HG03045 (cell line): ENCODE data around the gene CCNY.

Source experiments
- ATAC-seq: cut with Tn5 transposase; IDR thresholded peaks from one replicate; pipeline ENCODE4 v1.9.1; 2021; ENCODE audit warnings: mild to moderate bottlenecking, moderate library complexity; ENCODE audit not compliant: unreplicated experiment

The CCNY gene

GRCh38 chr10:35546824-35547225 lies 210.5 kb downstream of the CCNY start:
- ATAC-seq, result no peak

- no peak for ATAC-seq
Observed at GRCh38 chr10:35552650-35553342, 216.5 kb downstream of the CCNY start.

DNA sequence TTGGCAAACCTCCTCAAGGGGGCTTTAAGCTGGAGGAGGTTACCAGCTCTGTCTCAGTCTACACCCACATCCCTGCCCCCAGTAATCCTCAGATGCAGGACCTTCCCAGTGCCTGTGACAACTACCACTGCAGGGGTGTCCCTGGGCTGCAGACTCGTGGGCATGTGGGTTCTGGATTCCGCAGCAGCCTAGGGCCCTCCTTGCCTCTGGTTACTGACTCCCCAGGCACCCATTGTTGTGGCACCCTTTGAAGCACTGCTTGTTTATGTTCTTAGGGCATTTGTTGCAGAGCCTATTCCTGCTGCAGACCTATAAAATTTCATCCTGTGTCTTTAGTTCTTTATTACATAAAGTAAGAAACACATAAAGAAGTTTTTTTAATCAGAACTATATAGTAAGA lies 217.7 kb downstream of the CCNY start:
- no peak for ATAC-seq

DNA sequence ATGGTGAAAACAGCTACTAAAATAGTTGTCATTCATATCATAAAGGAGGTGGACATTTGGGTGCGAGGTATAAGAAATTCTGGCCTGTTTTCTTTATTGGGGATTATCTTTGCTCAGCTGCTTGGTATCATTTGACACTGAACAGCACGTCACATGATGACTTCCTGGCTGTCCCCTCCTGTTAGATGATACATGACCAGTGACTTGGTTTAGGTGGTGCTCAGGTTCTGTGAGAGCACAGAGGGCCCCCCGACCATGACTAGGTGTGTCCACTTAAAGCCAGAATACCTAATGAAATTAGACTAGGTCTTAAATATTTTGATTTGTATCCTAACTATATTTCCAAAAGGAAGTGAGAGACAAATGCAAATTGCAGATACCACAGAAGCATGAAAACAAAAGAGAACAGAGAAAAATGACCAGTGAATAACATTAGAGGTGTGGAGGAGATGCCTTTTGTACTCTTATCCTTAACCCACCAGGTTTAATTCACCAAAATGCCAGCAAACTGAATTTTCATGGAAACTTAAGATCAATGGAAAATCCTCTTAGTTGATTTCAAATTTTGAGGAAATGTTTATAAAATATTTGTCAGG lies 218.2 kb downstream of the CCNY start:
- no peak for ATAC-seq

GRCh38 chr10:35555962-35556930 lies 219.9 kb downstream of the CCNY start:
- no peak for ATAC-seq

DNA sequence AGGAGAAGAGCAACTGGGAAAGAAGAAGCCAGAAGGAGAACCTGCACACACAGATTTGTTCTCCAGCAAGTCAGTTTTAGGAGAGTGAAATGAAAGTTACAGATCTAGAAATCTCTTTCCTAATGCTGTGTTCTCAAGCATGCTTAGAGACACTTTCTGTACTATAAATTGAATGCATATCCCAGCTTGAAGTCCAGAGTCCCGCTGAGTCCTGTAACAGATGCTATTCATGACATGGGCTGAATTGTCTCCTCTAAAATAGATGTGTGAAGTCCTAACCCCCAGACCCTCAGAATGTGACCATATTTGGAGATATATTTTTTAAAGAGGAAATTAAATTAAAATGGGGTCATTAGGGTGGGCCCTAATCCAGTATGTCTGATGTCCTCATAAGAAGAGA lies 222.0 kb downstream of the CCNY start:
- ATAC-seq, result no peak

DNA sequence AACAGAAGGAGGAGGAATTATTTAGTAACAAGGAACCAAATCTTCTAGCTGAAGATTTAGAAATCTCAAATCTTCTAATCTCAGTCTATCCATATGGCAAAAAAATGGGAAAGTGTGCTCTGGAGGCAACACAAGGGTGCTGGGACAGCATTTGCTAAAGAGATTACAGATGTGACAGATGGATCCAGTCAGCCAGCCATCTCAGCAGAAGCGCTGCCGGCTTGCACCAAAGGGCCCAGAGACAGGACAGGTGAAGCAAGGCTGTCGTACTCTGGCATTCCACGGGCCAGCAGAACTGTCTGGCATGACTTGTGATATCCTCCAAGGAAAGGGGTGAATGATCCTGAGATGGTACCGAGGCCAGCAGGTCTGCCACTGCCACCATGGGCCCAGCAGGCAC lies 223.1 kb downstream of the CCNY start:
- no peak for ATAC-seq

GRCh38 chr10:35561715-35562114 lies 225.4 kb downstream of the CCNY start:
- ATAC-seq, result no peak

- ATAC-seq, result no peak
Observed at GRCh38 chr10:35562427-35562826, 226.1 kb downstream of the CCNY start.

DNA sequence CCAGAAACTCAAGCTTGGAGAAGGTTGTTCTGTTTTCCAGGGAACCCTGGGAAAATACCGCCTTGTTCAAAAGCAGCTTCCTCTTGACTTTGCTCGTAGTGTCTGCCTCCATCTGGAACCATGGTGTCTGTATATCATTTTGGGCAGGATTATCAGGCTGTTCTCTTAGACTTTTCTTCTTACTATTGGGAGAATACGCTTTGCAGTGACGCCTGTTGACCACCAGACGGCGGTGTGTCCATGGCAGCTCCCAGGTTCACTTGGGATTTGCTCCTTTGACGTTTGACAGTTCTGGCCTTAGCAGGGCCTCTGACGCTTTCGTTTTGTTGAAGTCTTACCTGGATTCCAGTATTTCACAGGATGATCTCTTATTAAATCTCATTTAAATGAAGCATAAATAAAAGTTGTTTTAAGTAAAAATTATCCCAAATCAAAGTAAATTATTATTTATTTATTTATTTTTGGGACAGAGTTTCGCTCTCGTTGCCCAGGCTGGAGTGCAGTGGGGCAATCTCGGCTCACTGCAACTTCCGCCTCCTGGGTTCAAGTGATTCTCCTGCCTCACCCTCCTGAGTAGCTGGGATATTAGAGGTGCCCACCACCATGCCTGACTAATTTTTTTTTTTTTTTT lies 227.1 kb downstream of the CCNY start:
- no peak for ATAC-seq

GRCh38 chr10:35564341-35564968 lies 228.1 kb downstream of the CCNY start:
- ATAC-seq, result no peak

DNA sequence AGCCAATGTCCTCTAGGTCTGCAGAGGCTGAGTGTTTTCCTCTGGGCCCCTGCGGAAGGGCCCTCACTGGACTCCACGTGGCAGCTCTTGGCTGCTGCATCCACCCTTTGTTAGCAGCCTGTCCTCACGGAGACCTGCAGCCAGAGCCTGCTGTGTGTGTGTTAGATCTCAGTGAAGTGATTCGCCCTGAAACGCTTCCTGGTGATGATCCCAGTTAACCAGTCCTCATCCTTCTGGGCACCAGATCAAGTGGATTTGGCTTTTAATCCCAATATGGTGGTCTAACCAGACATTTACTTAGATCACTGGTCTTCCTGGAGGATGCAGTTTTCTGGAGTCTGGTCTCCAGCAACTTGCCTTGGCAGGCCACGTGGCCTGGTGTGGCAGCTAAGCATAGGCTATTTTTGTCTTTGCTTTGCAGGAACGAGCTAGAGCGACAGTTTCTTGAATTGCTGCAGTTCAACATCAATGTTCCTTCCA lies 229.3 kb downstream of the CCNY start:
- no peak for ATAC-seq

GRCh38 chr10:35567951-35568350 lies 231.6 kb downstream of the CCNY start:
- no peak for ATAC-seq

DNA sequence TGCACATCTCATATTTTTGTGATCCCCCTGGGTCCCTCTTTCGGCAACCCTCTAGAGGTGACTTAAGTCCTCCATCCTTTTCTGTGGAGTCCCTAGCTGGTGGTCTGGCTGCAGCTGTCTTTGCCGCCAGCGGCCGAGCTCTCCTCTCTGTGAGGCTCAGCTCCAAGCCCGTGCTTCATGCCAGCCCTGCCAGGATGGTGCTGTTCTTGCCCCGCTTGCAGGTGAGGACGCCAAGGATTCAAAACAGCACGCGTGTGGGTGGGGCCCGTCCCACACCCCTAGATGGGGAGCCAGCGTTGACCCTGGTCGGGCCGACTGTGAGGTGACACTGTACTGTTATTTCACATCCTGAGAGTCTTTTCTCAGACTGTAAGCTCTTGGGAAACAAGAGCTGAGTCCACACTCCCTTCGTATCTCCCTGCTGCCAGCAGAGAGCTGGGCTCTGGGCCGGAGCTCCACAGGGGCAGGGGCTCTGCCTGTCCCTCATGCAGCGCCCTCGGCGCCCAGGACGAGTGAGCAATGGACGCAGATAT lies 232.2 kb downstream of the CCNY start:
- no peak for ATAC-seq

GRCh38 chr10:35569111-35569707 lies 232.9 kb downstream of the CCNY start:
- ATAC-seq, result no peak

- no peak for ATAC-seq
Observed at GRCh38 chr10:35569836-35570235, 233.5 kb downstream of the CCNY start.

- ATAC-seq, result no peak
Observed at GRCh38 chr10:35570397-35570796, 234.1 kb downstream of the CCNY start.

DNA sequence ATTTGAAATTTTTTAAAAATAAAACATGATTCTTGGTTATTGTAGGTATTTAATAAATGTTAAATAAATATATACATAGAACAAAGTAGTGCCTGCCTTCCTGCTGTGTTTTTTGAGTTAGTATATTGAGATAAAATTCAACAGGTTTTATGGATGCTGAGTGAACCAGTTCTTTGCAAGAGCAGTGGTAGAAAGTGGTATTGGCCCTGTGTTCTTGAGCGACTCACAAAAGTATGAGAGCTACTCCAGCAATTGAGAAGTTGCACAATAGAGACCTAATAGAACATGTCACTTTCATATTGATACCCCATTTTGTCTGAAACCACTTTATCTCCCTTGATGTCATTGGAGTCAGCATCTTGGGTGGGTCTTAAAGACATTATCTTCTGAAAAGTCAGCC lies 236.3 kb downstream of the CCNY start:
- ATAC-seq, result no peak

GRCh38 chr10:35573796-35574195 lies 237.5 kb downstream of the CCNY start:
- ATAC-seq, result no peak

GRCh38 chr10:35574924-35575352 lies 238.6 kb downstream of the CCNY start:
- ATAC-seq, result no peak
